ENCODE measurements around the gene EHD2.
"Not testable (repeated sequence)": the region's sequence is repeated elsewhere in the genome, so short reads cannot be mapped to it uniquely, and the experiment has no call there.

The EHD2 gene

DNA sequence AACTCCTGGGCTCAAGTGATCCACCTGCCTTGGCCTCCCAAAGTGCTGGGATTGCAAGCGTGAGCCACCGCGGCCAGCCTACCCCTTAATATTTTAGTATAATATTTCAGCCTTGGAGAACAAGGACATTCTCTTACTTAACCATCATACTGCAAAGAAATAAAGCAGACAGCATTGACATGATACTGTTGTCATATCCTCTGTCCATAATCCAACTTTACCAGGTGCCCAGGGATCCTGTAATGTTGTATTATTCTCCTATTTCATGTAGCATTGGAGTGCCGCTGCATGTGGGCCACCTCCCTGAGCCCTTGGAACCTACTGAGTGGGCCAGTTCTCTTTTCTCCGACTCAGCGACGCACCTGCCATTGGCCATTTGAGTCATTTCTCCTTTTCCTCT, 21.4 kb upstream of the EHD2 start:
- no peak for DNase-seq

GRCh38 chr19:47693489-47693888, 19.7 kb upstream of the EHD2 start:
- no peak for DNase-seq

- no peak for DNase-seq
These were observed 19.3 kb upstream of the EHD2 start for GRCh38 chr19:47693903-47694302.

DNA sequence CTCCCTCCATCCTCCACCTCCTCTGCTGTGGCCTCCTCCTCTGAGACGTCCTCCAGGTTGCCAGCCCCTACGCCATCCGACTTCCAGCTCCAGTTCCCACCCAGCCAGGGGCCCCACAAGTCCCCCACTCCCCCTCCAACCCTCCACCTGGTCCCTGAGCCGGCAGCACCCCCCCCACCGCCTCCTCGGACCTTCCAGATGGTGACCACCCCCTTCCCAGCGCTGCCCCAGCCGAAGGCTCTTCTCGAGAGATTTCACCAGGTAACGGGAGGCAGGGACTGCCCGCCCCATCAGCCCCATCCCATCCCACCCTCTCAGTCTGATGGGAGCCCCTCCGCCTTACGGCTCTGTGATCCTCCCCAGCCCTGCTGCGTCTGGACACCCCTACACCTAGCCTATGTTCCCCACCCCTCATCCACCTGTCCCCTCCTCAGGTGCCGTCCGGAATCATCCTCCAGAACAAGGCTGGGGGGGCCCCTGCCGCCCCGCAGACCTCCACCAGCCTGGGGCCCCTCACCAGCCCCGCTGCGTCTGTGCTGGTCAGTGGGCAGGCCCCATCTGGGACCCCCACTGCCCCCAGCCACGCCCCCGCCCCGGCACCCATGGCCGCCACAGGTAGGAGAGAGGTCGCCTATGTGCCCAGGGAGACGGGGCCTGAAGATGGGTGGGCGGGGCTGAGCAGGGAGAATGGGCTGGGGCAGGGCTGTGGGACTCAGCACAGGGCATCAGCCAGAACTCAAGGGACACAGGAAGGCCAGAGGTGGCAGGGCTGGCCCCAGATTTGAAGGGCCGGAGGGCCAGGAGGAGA, 18.6 kb upstream of the EHD2 start:
- DNase-seq = no peak

- DNase-seq = no peak
These were observed 17.5 kb upstream of the EHD2 start for GRCh38 chr19:47695533-47696262.

DNA sequence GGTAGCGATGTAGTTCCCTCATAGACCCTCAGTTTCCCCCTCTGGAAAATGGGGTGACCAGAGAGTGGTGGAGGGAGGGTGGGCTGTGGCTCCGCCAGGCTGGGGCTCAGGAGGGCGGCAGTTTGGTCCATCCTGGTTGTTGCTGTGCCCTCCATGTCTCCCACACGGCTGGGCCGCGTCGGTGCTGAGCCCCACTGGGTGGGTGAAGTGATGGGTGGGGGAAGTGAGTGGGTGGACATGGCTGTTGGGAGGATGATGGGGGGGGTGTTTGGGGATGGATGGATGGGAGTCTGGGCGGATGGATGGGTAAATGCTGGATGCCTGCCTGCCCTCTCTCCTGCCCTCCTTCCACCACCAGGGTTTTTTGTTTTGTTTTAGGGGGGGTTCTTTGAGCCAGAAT, 16.6 kb upstream of the EHD2 start:
- DNase-seq = no peak

DNA sequence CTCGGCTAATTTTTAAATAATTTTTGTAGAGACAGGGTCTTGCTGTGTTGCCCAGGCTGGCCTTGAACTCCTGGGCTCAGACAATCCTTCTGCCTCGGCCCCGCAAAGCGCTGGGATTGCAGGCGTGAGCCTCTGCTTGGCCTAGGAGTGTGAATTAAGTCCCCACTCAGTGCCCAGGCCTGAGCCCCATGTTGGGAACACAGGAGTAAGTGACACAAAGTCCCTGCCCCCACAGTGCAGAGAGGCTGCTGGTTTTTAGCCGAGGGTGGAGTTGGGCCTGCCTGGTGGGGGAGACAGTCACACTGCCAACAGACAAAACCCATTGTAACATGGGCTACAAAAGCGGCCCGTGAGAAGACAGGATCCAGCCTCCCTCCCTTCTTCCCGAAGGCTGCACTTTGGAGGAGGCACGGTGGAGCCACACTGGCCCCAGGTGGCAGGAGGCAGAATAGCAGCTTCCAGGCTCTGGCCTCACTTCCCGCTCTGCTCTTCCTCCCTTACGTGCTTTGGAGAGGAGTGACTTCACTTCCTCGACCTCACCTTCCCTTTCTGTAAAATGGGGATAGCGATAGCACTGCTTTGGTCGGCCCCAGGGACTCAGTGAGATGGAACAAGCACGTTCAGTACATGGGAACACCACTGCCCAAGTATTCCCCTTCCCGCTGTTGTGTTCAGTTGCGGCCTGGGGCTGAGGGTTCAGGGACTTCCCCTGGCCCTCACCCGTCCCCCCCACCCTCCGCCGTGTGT, 15.2 kb upstream of the EHD2 start:
- peak; percentile 47 to 50 for DNase-seq

DNA sequence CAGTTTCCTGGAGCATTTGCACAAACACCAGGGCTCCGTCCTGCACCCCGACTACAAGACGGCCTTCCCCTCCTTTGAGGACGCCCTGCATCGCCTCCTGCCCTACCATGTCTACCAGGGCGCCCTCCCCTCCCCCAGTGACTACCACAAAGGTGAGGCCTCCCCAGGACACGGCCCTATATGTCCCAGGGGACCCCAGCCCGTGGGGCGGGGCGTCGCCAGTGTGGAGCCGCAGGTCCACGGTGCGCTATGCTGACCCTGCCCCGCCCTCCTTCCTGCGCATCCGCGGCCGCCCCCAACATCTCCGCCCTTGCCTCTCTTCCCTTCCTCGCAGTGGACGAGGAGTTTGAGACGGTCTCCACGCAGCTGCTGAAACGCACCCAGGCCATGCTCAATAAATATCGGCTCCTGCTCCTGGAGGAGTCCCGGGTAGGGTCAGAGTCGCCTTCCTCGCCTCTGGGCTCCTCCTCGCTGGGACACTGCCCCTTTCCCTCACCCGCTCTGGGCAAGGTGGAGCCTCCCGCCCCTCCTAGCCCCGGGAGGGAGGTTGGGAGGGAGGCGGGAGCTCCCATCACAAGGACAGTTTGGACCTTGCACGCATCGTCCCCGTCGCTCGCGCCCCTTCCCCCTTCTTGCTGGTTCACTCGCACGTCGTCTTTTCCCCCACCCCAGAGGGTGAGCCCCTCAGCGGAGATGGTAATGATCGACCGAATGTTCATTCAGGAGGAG, 14.4 kb upstream of the EHD2 start:
- no peak for DNase-seq

DNA sequence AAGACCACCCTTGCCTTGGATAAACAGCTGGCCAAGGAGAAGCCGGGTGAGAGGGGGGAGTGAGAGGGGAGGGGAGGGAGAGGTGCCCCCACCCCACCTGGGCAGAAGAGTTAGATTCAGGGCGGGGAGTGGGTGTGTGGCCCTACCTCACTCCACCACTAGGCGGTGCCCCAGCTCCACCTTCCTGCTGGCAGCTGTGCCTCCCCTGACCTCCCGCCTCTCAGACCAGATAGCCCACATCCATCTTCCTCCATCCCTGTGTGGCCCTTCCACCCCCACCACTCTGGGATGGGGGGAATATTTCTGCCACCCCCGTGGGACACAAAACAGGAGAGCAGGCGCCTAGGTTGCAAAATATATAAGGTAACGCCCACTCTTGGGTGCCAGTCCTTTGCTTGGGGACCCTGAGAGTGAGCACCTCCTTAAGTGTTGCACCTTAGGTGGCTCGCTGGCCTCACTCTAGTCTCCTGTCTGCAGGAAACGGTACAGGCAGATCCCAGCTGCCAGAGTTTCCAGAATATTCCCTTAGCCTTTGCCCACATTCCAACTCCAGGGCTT, 13.8 kb upstream of the EHD2 start:
- DNase-seq = peak; percentile 34 to 53

DNA sequence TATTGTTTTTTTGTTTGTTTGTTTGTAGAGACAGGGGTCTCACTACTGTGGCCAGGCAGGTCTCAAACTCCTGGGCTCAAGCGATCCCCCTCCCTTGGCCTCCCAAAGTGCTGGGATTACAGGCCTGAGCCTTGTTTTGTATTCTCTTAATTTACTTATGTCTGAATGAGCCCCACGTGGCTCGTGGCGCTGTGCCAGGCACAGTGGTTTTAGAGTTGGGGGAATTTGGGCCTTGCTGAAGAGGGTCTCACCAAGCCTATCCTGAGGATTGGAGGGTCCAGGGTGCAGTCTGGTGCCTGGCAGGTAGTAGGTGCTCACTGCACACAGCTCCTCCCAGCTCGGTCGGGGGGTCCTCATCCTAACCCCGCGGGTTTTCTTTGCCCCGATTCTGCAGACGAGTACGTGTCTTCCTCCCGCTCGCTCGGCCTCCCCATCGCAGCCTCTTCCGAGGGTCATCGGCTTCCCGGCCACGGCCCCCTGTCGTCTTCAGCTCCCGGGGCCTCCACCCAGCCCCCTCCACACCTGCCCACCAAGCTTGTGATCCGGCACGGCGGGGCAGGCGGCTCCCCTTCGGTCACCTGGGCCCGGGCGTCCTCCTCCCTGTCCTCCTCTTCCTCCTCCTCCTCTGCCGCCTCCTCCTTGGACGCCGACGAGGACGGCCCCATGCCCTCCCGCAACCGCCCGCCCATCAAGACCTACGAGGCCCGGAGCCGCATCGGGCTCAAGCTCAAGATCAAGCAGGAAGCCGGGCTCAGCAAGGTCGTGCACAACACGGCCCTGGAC, 12.1 kb upstream of the EHD2 start:
- DNase-seq = no peak

- DNase-seq = no peak
These were observed 11.3 kb upstream of the EHD2 start for GRCh38 chr19:47701717-47702552.

DNA sequence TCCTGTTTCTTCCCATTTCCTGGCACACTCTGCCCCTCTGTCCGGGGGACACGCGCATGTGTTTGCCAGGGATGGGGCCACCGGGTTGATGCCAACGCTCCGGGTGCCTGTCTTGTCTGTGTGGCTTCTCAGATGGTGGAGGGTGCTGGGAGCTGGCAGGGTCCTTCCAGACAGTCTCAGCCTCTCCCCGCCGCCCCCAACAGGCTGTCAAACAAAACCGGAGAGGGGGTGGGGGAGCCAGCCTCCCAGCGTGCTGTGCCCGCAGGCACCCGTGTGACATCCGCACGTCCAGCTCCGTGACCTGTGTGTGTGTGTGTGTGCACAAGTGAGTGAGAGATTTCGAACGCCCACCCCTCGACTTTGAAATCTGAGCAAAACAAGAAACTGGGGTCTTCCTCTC, 10.6 kb upstream of the EHD2 start:
- DNase-seq = no peak

DNA sequence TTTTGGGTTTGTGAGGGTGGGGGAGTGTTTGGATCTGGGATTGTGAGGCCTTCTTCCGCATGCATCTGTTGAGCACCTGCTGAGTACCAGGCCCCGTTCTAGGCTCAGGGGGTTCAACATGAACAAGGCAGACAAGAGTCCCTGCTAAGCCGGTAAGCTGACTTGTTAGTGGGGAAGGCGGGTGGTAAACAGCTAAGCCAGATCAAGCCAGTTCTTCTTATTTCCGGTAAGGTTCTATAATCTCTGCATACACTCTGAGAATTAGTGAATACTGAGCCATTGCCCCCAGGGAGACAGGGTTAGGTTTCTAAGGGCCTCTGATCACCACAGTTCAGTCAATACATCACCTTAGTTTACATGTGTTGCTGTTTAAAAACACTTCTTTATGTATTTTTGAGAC, 9.9 kb upstream of the EHD2 start:
- DNase-seq = no peak

- DNase-seq = no peak
These were observed 9.2 kb upstream of the EHD2 start for GRCh38 chr19:47704024-47704423.

DNA sequence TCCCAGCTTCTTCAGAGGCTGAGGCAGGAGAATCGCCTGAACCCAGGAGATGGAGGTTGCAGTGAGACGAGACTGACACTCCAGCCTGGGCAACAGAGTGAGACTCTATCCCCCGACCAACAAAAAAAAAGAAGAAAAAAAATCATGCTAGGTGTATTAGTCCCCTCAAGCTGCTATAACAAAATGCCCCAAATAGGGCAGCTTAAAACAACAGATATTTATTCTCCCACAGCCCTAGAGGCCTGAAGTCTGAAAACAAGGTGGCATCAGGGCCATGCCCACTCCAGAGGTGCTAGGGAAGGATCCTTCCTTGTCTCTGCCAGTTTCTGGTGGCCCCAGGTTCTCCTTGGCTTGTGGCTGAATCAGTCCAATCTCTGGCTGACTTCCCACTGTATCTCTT, 8.6 kb upstream of the EHD2 start:
- DNase-seq = no peak

GRCh38 chr19:47707135-47707925, 5.9 kb upstream of the EHD2 start:
- peak; percentile 68 to 70 for DNase-seq

GRCh38 chr19:47711652-47712242, 1.5 kb upstream of the EHD2 start:
- no peak for DNase-seq

DNA sequence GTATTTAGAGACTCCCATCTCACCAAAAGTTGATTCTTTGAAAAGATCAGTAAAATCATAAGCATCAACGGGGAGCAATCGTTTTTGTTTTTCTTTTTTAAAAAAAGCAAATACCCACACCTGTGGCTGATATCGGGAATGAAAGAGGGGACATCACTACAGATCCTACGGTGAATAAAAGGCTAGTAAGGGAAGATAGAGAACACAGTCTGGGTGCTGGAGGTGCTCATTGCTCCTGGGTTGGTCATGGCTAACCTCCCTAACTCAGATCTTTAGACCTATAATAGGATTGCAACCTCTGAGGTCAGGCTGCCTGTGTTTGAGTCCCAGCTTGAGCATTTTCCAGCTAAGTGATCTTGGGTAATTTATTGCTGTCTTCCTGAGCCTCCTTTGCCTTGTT, 1.1 kb downstream of the EHD2 start:
- DNase-seq = no peak

DNA sequence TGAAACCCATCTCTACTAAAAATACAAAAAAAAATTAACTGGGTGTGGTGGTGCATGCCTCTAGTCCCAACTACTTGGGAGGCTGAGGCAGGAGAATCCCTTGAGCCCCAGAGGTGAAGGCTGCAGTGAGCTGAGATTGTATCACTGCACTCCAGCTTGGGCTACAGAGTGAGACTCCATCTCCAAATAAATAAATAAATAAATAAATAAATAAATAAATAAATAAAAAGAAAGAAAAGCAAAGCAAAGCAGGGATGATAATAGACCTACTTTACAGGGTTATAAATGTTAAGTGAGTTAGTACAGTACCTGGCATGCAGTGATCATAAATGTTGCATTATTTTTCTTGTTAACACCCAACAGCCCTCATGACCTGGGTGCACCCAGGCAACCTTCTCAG, 1.6 kb downstream of the EHD2 start:
- not testable (repeated sequence) for DNase-seq
